OCI-LY1 (cell line): Measurements from ENCODE around the gene PRKCH.

Experiments
- CTCF ChIP-seq: fragments of 200-600 bp; sonication (generic), shearing (Covaris generic); IDR thresholded peaks from 2 replicates; pipeline ENCODE4 v1.5.1; 2017; ENCODE audit warnings: mild to moderate bottlenecking, antibody characterized with exemption, low read length, moderate library complexity, mixed read lengths
- EZH2 ChIP-seq: fragments of 200-600 bp; sonication (generic), shearing (Covaris generic); IDR thresholded peaks from 2 replicates; pipeline ENCODE4 v1.8.0; 2017; ENCODE audit warnings: borderline replicate concordance, mixed run types, mild to moderate bottlenecking, antibody characterized with exemption, low read length, moderate library complexity, mixed read lengths

- TF ChIP-seq CTCF (no peak), EZH2 (no peak)
These were observed 278.6 kb downstream of the PRKCH start for GRCh38 chr14:61599942-61600341.
